Daoy (cell line): ENCODE measurements around the gene RBPJ. TPM values are rescaled to one million over a fixed set of nuclear protein-coding genes. Genes with fewer than 3 reads are reported as not detected.
"Not testable (repeated sequence)": the region's sequence is repeated elsewhere in the genome, so short reads cannot be mapped to it uniquely, and the experiment has no call there.

Experiments used
- DNase-seq: peaks from one replicate; pipeline ENCODE4 v3.0.0-alpha.2; 2015; ENCODE audit warnings: low read depth
- total RNA-seq: library from RNA; depleted of rRNA; stranded (reverse); fragments of >200 nt; shearing (Covaris generic); gene quantifications from 2 replicates; pipeline ENCODE4 v1.2.3, GENCODE V29; 2014

The RBPJ gene
- total RNA-seq, 1 experiment from 2014 or later, result 33.9 TPM

GRCh38 chr4:26342328-26343037 lies 21.7 kb downstream of the RBPJ start:
- DNase-seq, result peak; percentile 87

- no peak for DNase-seq
Observed at GRCh38 chr4:26343038-26343398, 22.2 kb downstream of the RBPJ start.

- no peak for DNase-seq
Observed at GRCh38 chr4:26344901-26345564, 24.2 kb downstream of the RBPJ start.

GRCh38 chr4:26345565-26345938 lies 24.7 kb downstream of the RBPJ start:
- DNase-seq, result no peak

GRCh38 chr4:26346203-26346620 lies 25.4 kb downstream of the RBPJ start:
- peak; percentile 57 for DNase-seq

GRCh38 chr4:26349496-26349895 lies 28.7 kb downstream of the RBPJ start:
- no peak for DNase-seq

GRCh38 chr4:26351685-26352084 lies 30.9 kb downstream of the RBPJ start:
- DNase-seq, result no peak

GRCh38 chr4:26354491-26354890 lies 33.7 kb downstream of the RBPJ start:
- no peak for DNase-seq

- no peak for DNase-seq
Observed at GRCh38 chr4:26355392-26356052, 34.7 kb downstream of the RBPJ start.

- DNase-seq, result no peak
Observed at GRCh38 chr4:26356081-26356501, 35.3 kb downstream of the RBPJ start.

GRCh38 chr4:26359521-26359920 lies 38.7 kb downstream of the RBPJ start:
- not testable (repeated sequence) for DNase-seq

- DNase-seq, result no peak
Observed at GRCh38 chr4:26360273-26360672, 39.5 kb downstream of the RBPJ start.

- DNase-seq, result no peak
Observed at GRCh38 chr4:26360864-26361263, 40.0 kb downstream of the RBPJ start.

GRCh38 chr4:26361297-26361696 lies 40.5 kb downstream of the RBPJ start:
- no peak for DNase-seq

- no peak for DNase-seq
Observed at GRCh38 chr4:26362745-26363439, 42.1 kb downstream of the RBPJ start.

GRCh38 chr4:26365537-26366150 lies 44.8 kb downstream of the RBPJ start:
- DNase-seq, result no peak

GRCh38 chr4:26367811-26368210 lies 47.0 kb downstream of the RBPJ start:
- DNase-seq, result no peak

- DNase-seq, result no peak
Observed at GRCh38 chr4:26368685-26369084, 47.9 kb downstream of the RBPJ start.

- DNase-seq, result no peak
Observed at GRCh38 chr4:26369132-26369531, 48.3 kb downstream of the RBPJ start.

GRCh38 chr4:26369581-26369980 lies 48.8 kb downstream of the RBPJ start:
- no peak for DNase-seq

GRCh38 chr4:26372076-26372475 lies 51.3 kb downstream of the RBPJ start:
- no peak for DNase-seq
